GM23338 (cell line): Measurements from ENCODE around the gene GPN2. TPM values are rescaled to one million over a fixed set of nuclear protein-coding genes. Genes with fewer than 3 reads are reported as not detected.

ENCODE experiments used
- ATAC-seq: fragments of 200-7000 bp; cut with Tn5 transposase; 3 replicates; pipeline ENCODE4 v1.9.1; 2020
- DNase-seq: peaks from one replicate; pipeline ENCODE4 v3.0.0-alpha.2; 2015; ENCODE audit warnings: low spot score
- H2AFZ ChIP-seq: fragments of 200-600 bp; sonication (generic); 2 replicates; pipeline ENCODE4 v1.8.0; 2016; ENCODE audit warnings: antibody characterized with exemption, mild to moderate bottlenecking, moderate library complexity
- H3F3A ChIP-seq: fragments of 200-600 bp; sonication (generic); replicated peaks from 2 replicates; pipeline ENCODE4 v1.8.0; 2017; ENCODE audit warnings: antibody characterized with exemption, mixed run types, low read depth
- H3K27ac ChIP-seq: fragments of 200-600 bp; sonication (generic); 2 replicates; pipeline ENCODE4 v1.6.1; 2016; ENCODE audit warnings: low read depth
- H3K27me3 ChIP-seq: fragments of 200-600 bp; sonication (generic); 2 replicates; pipeline ENCODE4 v1.8.0; 2016; ENCODE audit warnings: mild to moderate bottlenecking, mixed run types, moderate library complexity; ENCODE audit not compliant: insufficient read depth
- H3K36me3 ChIP-seq: fragments of 200-600 bp; sonication (generic); 2 replicates; pipeline ENCODE4 v1.8.0; 2016; ENCODE audit warnings: mild to moderate bottlenecking; ENCODE audit not compliant: insufficient read depth
- H3K4me1 ChIP-seq: fragments of 200-600 bp; sonication (generic); 2 replicates; pipeline ENCODE4 v1.8.0; 2016; ENCODE audit warnings: mild to moderate bottlenecking, moderate library complexity; ENCODE audit not compliant: insufficient read depth
- H3K4me2 ChIP-seq: fragments of 200-600 bp; sonication (generic); 2 replicates; pipeline ENCODE4 v1.7.1; 2017; ENCODE audit warnings: mixed run types
- H3K4me3 ChIP-seq: fragments of 200-600 bp; sonication (generic); 2 replicates; pipeline ENCODE4 v1.6.1; 2016; ENCODE audit warnings: mixed run types
- H3K79me2 ChIP-seq: fragments of 200-600 bp; sonication (generic); replicated peaks from 2 replicates; pipeline ENCODE4 v1.8.0; 2017; ENCODE audit warnings: mild to moderate bottlenecking; ENCODE audit not compliant: insufficient read depth
- H3K9me2 ChIP-seq: fragments of 200-600 bp; sonication (generic); 2 replicates; pipeline ENCODE4 v1.8.0; 2017; ENCODE audit not compliant: insufficient read depth
- H4K20me1 ChIP-seq: fragments of 200-600 bp; sonication (generic); replicated peaks from 2 replicates; pipeline ENCODE4 v1.8.0; 2017; ENCODE audit warnings: mild to moderate bottlenecking; ENCODE audit not compliant: insufficient read depth
- H3K27ac Mint-ChIP-seq: 2 replicates; pipeline ENCODE4 v1.8.0; 2020; ENCODE audit warnings: inconsistent platforms, mild to moderate bottlenecking, moderate library complexity, mixed read lengths
- H3K27me3 Mint-ChIP-seq: 3 replicates; pipeline ENCODE4 v1.8.0; 2022; ENCODE audit warnings: low read depth, mild to moderate bottlenecking, moderate library complexity, mixed read lengths, inconsistent platforms; ENCODE audit not compliant: insufficient read depth, poor library complexity
- H3K36me3 Mint-ChIP-seq: 3 replicates; pipeline ENCODE4 v1.8.0; 2021; ENCODE audit warnings: low read depth, mild to moderate bottlenecking, inconsistent platforms, moderate library complexity, mixed read lengths
- H3K4me1 Mint-ChIP-seq: 3 replicates; pipeline ENCODE4 v1.8.0; 2020; ENCODE audit warnings: mild to moderate bottlenecking, inconsistent platforms, mixed read lengths
- H3K4me3 Mint-ChIP-seq: 3 replicates; pipeline ENCODE4 v1.8.0; 2021; ENCODE audit warnings: moderate library complexity, mild to moderate bottlenecking, inconsistent platforms, mixed read lengths
- H3K9me3 Mint-ChIP-seq: 3 replicates; pipeline ENCODE4 v1.8.0; 2020; ENCODE audit warnings: moderate library complexity, mild to moderate bottlenecking, inconsistent platforms, mixed read lengths
- CREB1 ChIP-seq: fragments of 250-450 bp; sonication (Bioruptor Pico); IDR thresholded peaks from 2 replicates; pipeline ENCODE4 v1.5.0; 2020; ENCODE audit warnings: low read depth, mild to moderate bottlenecking, moderate library complexity
- CTCF ChIP-seq, 2 experiments: fragments of 200-600 bp in 1 of 2; sonication (generic) in 1 of 2; conservative IDR thresholded peaks; 2 replicates each; pipeline versions ENCODE4 v1.5.1 to v1.6.1; 2016 to 2017; ENCODE audit warnings: antibody characterized with exemption in 2 of 2, low read depth in 2 of 2, mild to moderate bottlenecking in 2 of 2, moderate library complexity in 1 of 2
- EZH2 ChIP-seq: fragments of 200-600 bp; sonication (generic); IDR thresholded peaks from one replicate; pipeline ENCODE4 v1.8.0; 2017; ENCODE audit warnings: antibody characterized with exemption, mild to moderate bottlenecking, low read depth; ENCODE audit not compliant: unreplicated experiment
- EZH2phosphoT487 ChIP-seq: fragments of 200-600 bp; sonication (generic); IDR thresholded peaks from one replicate; pipeline ENCODE4 v1.8.1; 2018; ENCODE audit warnings: antibody characterized with exemption; ENCODE audit not compliant: unreplicated experiment
- POLR2AphosphoS5 ChIP-seq: IDR thresholded peaks from 2 replicates; pipeline ENCODE4 v1.6.1; 2016; ENCODE audit warnings: antibody characterized with exemption, low read depth
- STAT1 ChIP-seq: IDR thresholded peaks from one replicate; pipeline ENCODE4 v1.6.1; 2016; ENCODE audit warnings: antibody characterized with exemption; ENCODE audit not compliant: unreplicated experiment
- ZNF114 ChIP-seq: fragments of 250-450 bp; sonication (Bioruptor Pico); IDR thresholded peaks from 2 replicates; pipeline ENCODE4 v1.5.0; 2020; ENCODE audit warnings: mild to moderate bottlenecking, moderate library complexity
- ZNF331 ChIP-seq: fragments of 250-450 bp; sonication (Bioruptor Pico); IDR thresholded peaks from 2 replicates; pipeline ENCODE4 v1.5.0; 2020; ENCODE audit warnings: low read depth, mild to moderate bottlenecking, moderate library complexity
- ZNF462 ChIP-seq: fragments of 250-450 bp; sonication (Bioruptor Pico); IDR thresholded peaks from 2 replicates; pipeline ENCODE4 v1.5.0; 2020; ENCODE audit warnings: mild to moderate bottlenecking, moderate library complexity
- polyA plus RNA-seq: library from polyadenylated mRNA; unstranded; fragments of >200 nt; fragmentation: Nextera tagmentation; extraction: Ambion mirVana; gene quantifications from 2 replicates; pipeline ENCODE4 v1.2.1, GENCODE V29; 2016
- total RNA-seq: library from RNA; depleted of rRNA; stranded (reverse); fragments of >200 nt; shearing (Covaris generic); gene quantifications from 2 replicates; pipeline ENCODE4 v1.2.3, GENCODE V29; 2014

The GPN2 gene
- total and polyA plus RNA-seq, 2 experiments from 2014 or later: 10.1 to 19.4 TPM

GRCh38 chr1:26827106-26827604 lies 62.9 kb downstream of the GPN2 start (continued):
- TF ChIP-seq ZNF462 (CRISPR knock-in tag) (no peak), POLR2AphosphoS5 (no peak), ZNF114 (CRISPR knock-in tag) (no peak), CREB1 (CRISPR knock-in tag) (no peak), EZH2 (no peak), STAT1 (no peak), ZNF331 (no peak)

- Histone ChIP-seq H3F3A (peaks cover 3% of the 10 kb centered on the region; the same call in 1 of the 2 replicates), H3K4me2 (peak within 1 kb of the TSS; percentile 92), H3K4me3 (peak within 1 kb of the TSS; percentile 69), H3K4me1 (peaks cover 20% of the 10 kb centered on the region), H3K9me2 (no peaks in the 10 kb centered on the region), H3K79me2 (peaks cover 4% of the 10 kb centered on the region; the same call in 1 of the 2 replicates), H3K36me3 (no peaks in the 10 kb centered on the region), H4K20me1 (no peaks in the 10 kb centered on the region; the same call in 1 of the 2 replicates), H2AFZ (peak within 1 kb of the TSS; percentile 100), H3K27ac (no peak within 1 kb of the TSS), H3K27me3 (peaks cover 3% of the 10 kb centered on the region; the same call in 1 of the 2 replicates)
- H3K27ac Mint-ChIP-seq: no peak within 1 kb of the TSS
- peak within 1 kb of the TSS; percentile 90 for H3K4me3 Mint-ChIP-seq
- H3K4me1 Mint-ChIP-seq: peaks cover 35% of the 10 kb centered on the region
- peak; percentile 50 for TF ChIP-seq POLR2AphosphoS5
- peak; percentile 33 to 52 for TF ChIP-seq CTCF (conservative IDR thresholded peaks at IDR 0.05; ENCODE audit: low read depth in 2 of 2)
- TF ChIP-seq EZH2phosphoT487: no peak
- H3K9me3 Mint-ChIP-seq: peaks cover 3% of the 10 kb centered on the region; the same call in 2 of the 3 replicates
- peak; percentile 82 for DNase-seq
- H3K27me3 Mint-ChIP-seq: peaks cover 21% of the 10 kb centered on the region
- peak; percentile 87 for ATAC-seq
- H3K36me3 Mint-ChIP-seq: peaks cover 4% of the 10 kb centered on the region; the same call in 2 of the 3 replicates
These were observed 63.6 kb downstream of the GPN2 start, which contains the start of gene ZDHHC18 for GRCh38 chr1:26826261-26827105. Gene ZDHHC18, plus strand, starts transcription at chr1:26826688. Its CDS starts 117 bp downstream, at chr1:26826805.
